ENCODE data around the gene DNASE2B. TPM values are rescaled to one million over a fixed set of nuclear protein-coding genes. Genes with fewer than 3 reads are reported as not detected.

Gene DNASE2B
- total and polyA plus RNA-seq, 2 donors (not counting 3 experiments of a cell fraction or from before 2014, with no cell fraction given): not detected

- Histone ChIP-seq H2AFZ (ENCODE audit: low read depth, low read length) (no peak overlapping the region), H3K4me2 (ENCODE audit: insufficient read depth, low read length) (no peak overlapping the region), H3K36me3 (ENCODE audit: control insufficient read depth in 2 of 2, extremely low read depth in 1 of 2, insufficient read depth in 2 of 2, low read length in 2 of 2) (no peaks in the 10 kb centered on the region), H3K9me1 (replicated peaks; ENCODE audit: control insufficient read depth, extremely low read depth, insufficient read depth, low read length) (no peaks in the 10 kb centered on the region), H3K9me3 (replicated peaks; ENCODE audit: control insufficient read depth, insufficient read depth, low read length) (no peaks in the 10 kb centered on the region), H3K27ac (ENCODE audit: insufficient read depth, low read depth, low read length) (no peak overlapping the region), H3K79me2 (ENCODE audit: control insufficient read depth, insufficient read depth, low read length) (no peaks in the 10 kb centered on the region), H3K27me3 (ENCODE audit: control insufficient read depth in 2 of 2, insufficient read depth in 2 of 2, low read length in 2 of 2) (no peaks in the 10 kb centered on the region), H3K4me1 (ENCODE audit: control insufficient read depth, extremely low read depth, insufficient read depth, low read length) (peaks cover 4% of the 10 kb centered on the region), H4K20me1 (replicated peaks; ENCODE audit: control insufficient read depth, extremely low read depth, insufficient read depth, low read length) (no peaks in the 10 kb centered on the region), H3K4me3 (replicated peaks in 1 of 3; ENCODE audit: insufficient read depth in 1 of 3, low read depth in 1 of 3, low read length in 3 of 3) (no peak overlapping the region), H3K9ac (replicated peaks; ENCODE audit: extremely low read depth, insufficient read depth, low read length) (no peak overlapping the region)
- FAIRE-seq (no peak), DNase-seq (ENCODE audit: low read depth, low spot score) (no peak)
- intact Hi-C loops (cut with micrococcal nuclease): loop anchor here (1.0 kb wide), 1 partner anchor 243 kb away; the partner anchor contains the start of gene PRKACB
- ChIA-PET POLR2A (no interaction called here), CTCF (interaction anchor here (2.1 to 2.5 kb wide), 2 partner anchors 243 to 246 kb away, joined by 5 to 9 read pairs; partner anchors contain the start of gene PRKACB)
- dilution Hi-C loops (cut with MboI; ENCODE audit: extremely low pct_ligation_motif_present, low sequenced_read_pairs): no loop called here
- TF ChIP-seq JUN (IDR thresholded peaks at IDR 0.05; ENCODE audit: borderline replicate concordance, insufficient read depth, insufficient read length, low read depth) (no peak), MAX (IDR thresholded peaks at IDR 0.05; ENCODE audit: insufficient read depth, insufficient read length) (no peak), CTCF (IDR thresholded peaks at IDR 0.05; ENCODE audit: extremely low read depth in 1 of 2, insufficient read depth in 1 of 2, low read depth in 1 of 2, low read length in 2 of 2) (no peak), GATA2 (IDR thresholded peaks at IDR 0.05; ENCODE audit: insufficient read depth, insufficient read length, low read depth, low read length) (no peak), POLR2A (IDR thresholded peaks at IDR 0.05; ENCODE audit: low read depth, low read length) (no peak), EZH2 (IDR thresholded peaks at IDR 0.05; ENCODE audit: borderline replicate concordance, low read depth, low read length, severe bottlenecking) (no peak), FOS (IDR thresholded peaks at IDR 0.05; ENCODE audit: borderline replicate concordance, insufficient read depth, low read length) (no peak), MYC (IDR thresholded peaks at IDR 0.05; ENCODE audit: low read depth, low read length) (no peak)
- no TSS peak for BruUV-seq (replicated peaks)
Observed at GRCh38 chr1:84387480-84388163, 10.7 kb upstream of the DNASE2B start.
